Psoas muscle (tissue), 8 donors: Measurements from ENCODE around the gene PLEKHA1. TPM values are rescaled to one million over a fixed set of nuclear protein-coding genes. Genes with fewer than 3 reads are reported as not detected.

ENCODE experiments used
- ATAC-seq, 4 donors: fragments of 200-7000 bp; cut with Tn5 transposase; one replicate each; pipeline ENCODE4 v1.9.1; 2020; ENCODE audit warnings: moderate library complexity in 3 of 4, mild to moderate bottlenecking in 2 of 4
- DNase-seq, 2 donors: peaks; one replicate each; pipeline ENCODE4 v3.0.0-alpha.2; 2020
- H3K27ac ChIP-seq: fragments of 200-600 bp; one replicate; pipeline ENCODE4 v1.8.0; 2022
- H3K27me3 ChIP-seq, 3 donors: fragments of 200-600 bp in 1 of 3; one replicate each; pipeline versions ENCODE4 v1.6.1 to v1.8.0; 2013 to 2022; ENCODE audit warnings: low read length in 2 of 3, mild to moderate bottlenecking in 2 of 3, moderate library complexity in 1 of 3; ENCODE audit not compliant: insufficient read depth in 3 of 3
- H3K36me3 ChIP-seq, 2 donors: fragments of 200-600 bp in 1 of 2; one replicate each; pipeline versions ENCODE4 v1.6.1 to v1.8.0; 2013 to 2022; ENCODE audit warnings: low read depth in 1 of 2, mild to moderate bottlenecking in 1 of 2, moderate library complexity in 1 of 2; ENCODE audit not compliant: insufficient read depth in 1 of 2
- H3K4me1 ChIP-seq: fragments of 200-600 bp; one replicate; pipeline ENCODE4 v1.8.0; 2022
- H3K4me3 ChIP-seq: fragments of 200-600 bp; one replicate; pipeline ENCODE4 v1.8.0; 2022; ENCODE audit warnings: mild to moderate bottlenecking
- H3K9me3 ChIP-seq: fragments of 200-600 bp; one replicate; pipeline ENCODE4 v1.8.0; 2022
- WGBS, 3 donors: extraction: QIAGEN DNeasy Blood & Tissue Kit; methylation state at CpG; one replicate each; pipeline versions ENCODE4 v1.1.6 to v1.1.7; 2013; 5-methylcytosine and 5-hydroxymethylcytosine counted together
- intact Hi-C, 2 donors: fragments of 100-400 bp; cut with DNase I; formaldehyde crosslinking; loops; one replicate each; pipeline versions ENCODE4 v1.11.0 to v1.14.2; 2022
- polyA plus RNA-seq, 3 donors: library from polyadenylated mRNA; stranded (reverse); fragments of 200-250 nt; gene quantifications; one replicate each; pipeline ENCODE4 v1.2.3, GENCODE V29; 2013
- total RNA-seq, 4 donors: library from RNA; stranded (reverse); fragmentation: NEBNext Ultra II Directional in 2 of 4; extraction: Animal tissue kit (Norgen Biotek cat#: 25700) in 2 of 4; gene quantifications; one replicate each; pipeline versions ENCODE4 v1.2.1 to v1.2.4, GENCODE V29; 2021 to 2023
- TF ChIP-seq, protein P1 (sequence below): fragments of 200-600 bp; IDR thresholded peaks from one replicate; pipeline ENCODE4 v1.8.0; 2022; ENCODE audit warnings: antibody characterized with exemption
- donor health status: healthy with polysubstance abuse.
- donor health status: DM: no; HTN: no; CAD: no; lungs with moderate emphysema.
- donor health status: Bipolar disorder and iron deficiency.
- donor health status: healthy.
- donor health status: DM: yes; HTN: yes; CAD: no.
- donor health status: DM: no; HTN: no; CAD: no.
- donor health status: DM: no; HTN: no; CAD: no.
- donor health status: DM: yes; HTN: yes; CAD: no.

The PLEKHA1 gene
- total and polyA plus RNA-seq, 7 donors = 29.5 to 75.3 (median 53.1) TPM

DNA sequence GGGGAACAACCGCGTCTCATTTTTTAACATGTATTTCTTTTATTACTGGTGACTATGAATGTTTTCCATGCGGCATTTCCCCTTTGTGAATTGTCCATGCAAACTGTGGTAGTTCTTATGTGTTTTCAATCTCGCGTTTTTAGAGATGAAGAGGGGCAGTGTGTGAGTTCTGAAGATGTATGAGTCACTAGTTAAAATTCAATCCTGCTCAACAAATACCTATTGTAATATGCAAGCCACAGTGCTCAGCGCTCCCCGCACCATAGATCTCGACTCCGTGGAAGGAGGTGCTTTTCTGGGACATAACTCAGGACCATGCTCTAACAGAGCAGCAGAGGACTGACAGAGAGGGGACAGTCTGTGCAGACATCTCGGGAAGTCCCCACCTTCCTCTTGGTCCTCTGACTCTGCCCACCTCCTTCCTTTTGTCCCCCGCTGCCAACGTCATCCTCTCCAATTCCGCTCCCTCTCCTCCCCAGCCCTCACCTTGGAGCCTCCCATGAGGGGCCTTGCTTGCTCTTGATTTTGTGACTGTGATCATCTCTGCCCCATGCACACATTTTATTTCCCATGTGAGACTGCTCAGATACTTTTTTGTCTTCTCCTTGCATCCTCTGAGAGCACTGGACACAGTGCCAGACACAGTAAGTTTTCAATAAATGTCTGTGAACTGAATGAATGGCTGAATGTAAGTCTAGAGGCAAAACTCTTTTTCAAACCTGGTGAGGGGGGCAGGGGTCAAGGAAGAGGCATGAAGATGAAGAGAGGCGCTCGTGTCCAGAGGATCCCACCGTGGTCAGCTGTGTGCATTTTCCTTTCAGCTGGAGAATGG is 42.7 kb upstream of the PLEKHA1 start:
- TF ChIP-seq, protein P1, sequence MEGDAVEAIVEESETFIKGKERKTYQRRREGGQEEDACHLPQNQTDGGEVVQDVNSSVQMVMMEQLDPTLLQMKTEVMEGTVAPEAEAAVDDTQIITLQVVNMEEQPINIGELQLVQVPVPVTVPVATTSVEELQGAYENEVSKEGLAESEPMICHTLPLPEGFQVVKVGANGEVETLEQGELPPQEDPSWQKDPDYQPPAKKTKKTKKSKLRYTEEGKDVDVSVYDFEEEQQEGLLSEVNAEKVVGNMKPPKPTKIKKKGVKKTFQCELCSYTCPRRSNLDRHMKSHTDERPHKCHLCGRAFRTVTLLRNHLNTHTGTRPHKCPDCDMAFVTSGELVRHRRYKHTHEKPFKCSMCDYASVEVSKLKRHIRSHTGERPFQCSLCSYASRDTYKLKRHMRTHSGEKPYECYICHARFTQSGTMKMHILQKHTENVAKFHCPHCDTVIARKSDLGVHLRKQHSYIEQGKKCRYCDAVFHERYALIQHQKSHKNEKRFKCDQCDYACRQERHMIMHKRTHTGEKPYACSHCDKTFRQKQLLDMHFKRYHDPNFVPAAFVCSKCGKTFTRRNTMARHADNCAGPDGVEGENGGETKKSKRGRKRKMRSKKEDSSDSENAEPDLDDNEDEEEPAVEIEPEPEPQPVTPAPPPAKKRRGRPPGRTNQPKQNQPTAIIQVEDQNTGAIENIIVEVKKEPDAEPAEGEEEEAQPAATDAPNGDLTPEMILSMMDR = no peak
- H3K9me3 ChIP-seq = no peaks in the 10 kb centered on the region
- H3K4me3 ChIP-seq = no peak overlapping the region
- no peaks in the 10 kb centered on the region for H3K27me3 ChIP-seq
- no peaks in the 10 kb centered on the region for H3K36me3 ChIP-seq
- 74 to 83% (median 80%) methylated on average over 16 of the region's 16 CpGs for WGBS, 3 donors
- no peaks in the 10 kb centered on the region for H3K4me1 ChIP-seq
- H3K27ac ChIP-seq = no peak overlapping the region
- ATAC-seq (no peak), DNase-seq (no peak)
- intact Hi-C loops = no loop called here

DNA sequence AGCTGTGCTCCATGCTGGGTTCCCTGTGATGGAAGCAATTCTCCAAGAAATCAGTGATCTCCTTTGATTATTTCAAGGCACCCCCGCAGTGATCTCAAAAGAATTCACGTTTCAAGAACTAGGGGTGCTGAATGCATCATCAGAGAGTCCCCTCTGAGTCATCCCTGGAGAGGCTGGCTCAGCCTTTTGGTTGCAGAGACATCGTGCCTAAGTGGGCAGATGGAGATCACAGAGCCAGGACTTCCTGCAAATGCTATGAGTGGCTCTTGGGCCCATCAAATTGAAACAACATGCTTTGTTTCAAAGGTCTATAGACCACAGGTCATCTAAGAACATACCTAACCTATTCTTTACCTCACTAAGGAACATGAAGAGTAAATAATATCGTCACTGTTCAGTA is 41.5 kb upstream of the PLEKHA1 start:
- H3K27me3 ChIP-seq = no peaks in the 10 kb centered on the region
- TF ChIP-seq, protein P1 = no peak
- no peak overlapping the region for H3K27ac ChIP-seq
- H3K4me1 ChIP-seq = no peaks in the 10 kb centered on the region
- H3K4me3 ChIP-seq = no peak overlapping the region
- 77% methylated on average over 4 of the region's 4 CpGs for WGBS, 3 donors
- no peaks in the 10 kb centered on the region for H3K9me3 ChIP-seq
- ATAC-seq (no peak), DNase-seq (no peak)
- intact Hi-C loops = no loop called here
- no peaks in the 10 kb centered on the region for H3K36me3 ChIP-seq

DNA sequence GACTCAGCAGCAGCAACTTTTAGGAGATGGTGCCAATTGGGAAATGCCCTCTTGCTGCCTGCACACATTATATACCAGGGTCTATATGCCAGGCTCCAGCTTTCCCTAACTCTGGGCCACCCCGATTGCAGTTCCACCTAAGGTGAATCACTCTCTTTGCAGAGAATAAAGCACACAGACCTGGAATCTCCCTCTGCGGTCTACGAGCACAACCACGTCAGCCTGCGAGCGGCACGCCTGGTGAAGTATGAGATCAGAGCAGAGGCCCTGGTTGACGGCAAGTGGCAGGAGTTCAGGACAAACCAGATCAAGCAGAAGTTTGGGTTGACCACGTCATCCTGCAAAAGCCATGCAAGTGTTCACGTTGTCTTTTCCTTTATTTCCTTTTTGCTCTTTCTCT is 38.2 kb upstream of the PLEKHA1 start:
- Histone ChIP-seq H3K9me3 (no peaks in the 10 kb centered on the region), H3K27ac (no peak overlapping the region), H3K36me3 (no peaks in the 10 kb centered on the region), H3K27me3 (no peaks in the 10 kb centered on the region), H3K4me3 (no peak overlapping the region), H3K4me1 (peaks cover 5% of the 10 kb centered on the region)
- 85 to 94% (median 86%) methylated on average over 10 of the region's 10 CpGs for WGBS, 3 donors
- intact Hi-C loops = no loop called here
- ATAC-seq (no peak), DNase-seq (no peak)
- TF ChIP-seq, protein P1 = no peak

GRCh38 chr10:122336961-122337360 is 37.5 kb upstream of the PLEKHA1 start:
- WGBS, 3 donors = 83 to 87% (median 84%) methylated on average over 3 of the region's 3 CpGs
- intact Hi-C loops = no loop called here

More at GRCh38 chr10:122336961-122337360, 37.5 kb upstream of the PLEKHA1 start:
- no peaks in the 10 kb centered on the region for H3K36me3 ChIP-seq
- peaks cover 8% of the 10 kb centered on the region for H3K4me1 ChIP-seq
- no peaks in the 10 kb centered on the region for H3K27me3 ChIP-seq
- no peaks in the 10 kb centered on the region for H3K9me3 ChIP-seq
- H3K4me3 ChIP-seq = no peak overlapping the region
- ATAC-seq (no peak), DNase-seq (no peak)
- TF ChIP-seq, protein P1 = no peak
- H3K27ac ChIP-seq = no peak overlapping the region
